Esophagus squamous epithelium (tissue), 5 donors: ENCODE results near the gene CLEC4A. TPM values are rescaled to one million over a fixed set of nuclear protein-coding genes. Genes with fewer than 3 reads are reported as not detected.
A peak's percentile ranks its signal among the peaks of the same experiment; 100 is the strongest.
"Not testable (repeated sequence)": the region's sequence is repeated elsewhere in the genome, so short reads cannot be mapped to it uniquely, and the experiment has no call there.

Experiments
- DNase-seq: peaks from one replicate; lab custom pipeline; 2025; lab: John Stamatoyannopoulos, UW
- H3K27ac ChIP-seq, 4 donors: fragments of 200-600 bp; sonication (generic); one replicate each; pipeline ENCODE4 v1.5.1; 2016 to 2019; ENCODE audit warnings: mild to moderate bottlenecking in 1 of 4
- H3K27me3 ChIP-seq, 4 donors: fragments of 200-600 bp; sonication (generic); 1 replicate in 3 of 4; 2 replicates in 1 of 4; pipeline versions ENCODE4 v1.5.1 to v1.6.0; 2017 to 2021; ENCODE audit warnings: antibody characterized with exemption in 1 of 4
- H3K36me3 ChIP-seq, 3 donors: fragments of 200-600 bp; sonication (generic); one replicate each; pipeline ENCODE4 v1.5.1; 2016 to 2019
- H3K4me1 ChIP-seq, 3 donors: fragments of 200-600 bp; sonication (generic); one replicate each; pipeline ENCODE4 v1.5.1; 2017 to 2019
- H3K4me3 ChIP-seq, 4 donors: fragments of 200-600 bp; sonication (generic); 1 replicate in 3 of 4; 2 replicates in 1 of 4; pipeline ENCODE4 v1.5.1; 2016 to 2019; ENCODE audit warnings: mild to moderate bottlenecking in 2 of 4, moderate library complexity in 1 of 4
- H3K9me3 ChIP-seq, 3 donors: fragments of 200-600 bp; sonication (generic); one replicate each; pipeline ENCODE4 v1.5.1; 2016 to 2019
- CTCF ChIP-seq, 6 experiments: fragments of 450-650 bp in 4 of 6; fragments of 200-600 bp in 2 of 6; sonication (generic) in 2 of 6; IDR thresholded peaks; one replicate each; pipeline ENCODE4 v1.5.1; 2016 to 2019; ENCODE audit warnings: antibody characterized with exemption in 6 of 6, mild to moderate bottlenecking in 4 of 6, moderate library complexity in 4 of 6
- POLR2A ChIP-seq, 4 donors: fragments of 450-650 bp; IDR thresholded peaks; one replicate each; pipeline ENCODE4 v1.6.1; 2017; ENCODE audit warnings: antibody characterized with exemption in 4 of 4, mild to moderate bottlenecking in 4 of 4, moderate library complexity in 3 of 4
- WGBS, 2 donors: methylation state at CpG; one replicate each; pipeline ENCODE4 v1.1.5; 2018; 5-methylcytosine and 5-hydroxymethylcytosine counted together
- intact Hi-C: fragments of 100-400 bp; cut with DNase I; formaldehyde crosslinking; loops from one replicate; pipeline ENCODE4 v1.15.0; 2022
- total RNA-seq, 4 donors: library from RNA; depleted of rRNA; stranded (reverse); fragments of >200 nt; gene quantifications; one replicate each; pipeline ENCODE4 v1.1.0, GENCODE V29; 2016
- donor health status: DM: yes; HTN: yes; CAD: no.

CLEC4A gene
- total RNA-seq, 4 donors from 2014 or later = 0.61 to 2.1 (median 1.6) TPM

- Histone ChIP-seq H3K4me1 (no peaks in the 10 kb centered on the region), H3K36me3 (peaks cover 15 to 90% (median 40%) of the 10 kb centered on the region in 3 donors), H3K4me3 (no peak overlapping the region), H3K9me3 (no peaks in the 10 kb centered on the region), H3K27me3 (no peaks in the 10 kb centered on the region), H3K27ac (no peak overlapping the region)
- WGBS, 2 donors = 89 to 92% methylated on average over 2 of the region's 2 CpGs
- DNase-seq = no peak
- no peak for TF ChIP-seq CTCF (IDR thresholded peaks at IDR 0.05)
- TF ChIP-seq POLR2A (IDR thresholded peaks at IDR 0.05) = no peak
- intact Hi-C loops = no loop called here
Measured at GRCh38 chr12:8096281-8096915, 27.0 kb upstream of the CLEC4A start.

- H3K27ac ChIP-seq = no peak overlapping the region
- no peaks in the 10 kb centered on the region for H3K27me3 ChIP-seq
- DNase-seq = no peak
- 92 to 100% methylated on average over 3 of the region's 3 CpGs for WGBS, 2 donors
- H3K36me3 ChIP-seq = peaks cover 6 to 62% (median 22%) of the 10 kb centered on the region in 3 donors
- H3K9me3 ChIP-seq = no peaks in the 10 kb centered on the region
- H3K4me3 ChIP-seq = no peak overlapping the region
- TF ChIP-seq POLR2A (IDR thresholded peaks at IDR 0.05) (no peak), CTCF (IDR thresholded peaks at IDR 0.05) (no peak)
- intact Hi-C loops = no loop called here
- no peaks in the 10 kb centered on the region for H3K4me1 ChIP-seq
Measured at GRCh38 chr12:8099235-8099634, 24.2 kb upstream of the CLEC4A start.

GRCh38 chr12:8108808-8109398, 14.5 kb upstream of the CLEC4A start:
- Histone ChIP-seq H3K27ac (no peak overlapping the region), H3K4me1 (no peaks in the 10 kb centered on the region), H3K4me3 (no peak overlapping the region), H3K36me3 (peaks cover 0 to 20% (median 0%) of the 10 kb centered on the region in 3 donors), H3K27me3 (no peaks in the 10 kb centered on the region), H3K9me3 (no peaks in the 10 kb centered on the region)
- 0% methylated on average over 3 of the region's 3 CpGs for WGBS, 2 donors
- intact Hi-C loops = no loop called here
- TF ChIP-seq CTCF (IDR thresholded peaks at IDR 0.05) (peak; percentile 88 to 97 (median 94)), POLR2A (IDR thresholded peaks at IDR 0.05) (no peak)
- DNase-seq = peak; percentile 7

- H3K4me3 ChIP-seq, intact Hi-C loops, H3K9me3 ChIP-seq, H3K27me3 ChIP-seq, H3K4me1 ChIP-seq, DNase-seq, H3K27ac ChIP-seq, H3K36me3 ChIP-seq: not testable (repeated sequence)
- WGBS, 2 donors = 50 to 86% methylated on average over 2 to 3 of the region's 4 CpGs
Measured at GRCh38 chr12:8113117-8113516, 10.3 kb upstream of the CLEC4A start.

GRCh38 chr12:8120072-8120713, 3.2 kb upstream of the CLEC4A start:
- no peak overlapping the region for H3K27ac ChIP-seq
- 79 to 94% methylated on average over 4 of the region's 4 CpGs for WGBS, 2 donors
- no peak for DNase-seq
- H3K27me3 ChIP-seq = no peaks in the 10 kb centered on the region
- H3K36me3 ChIP-seq = no peaks in the 10 kb centered on the region
- no peaks in the 10 kb centered on the region for H3K4me1 ChIP-seq
- intact Hi-C loops = no loop called here
- H3K9me3 ChIP-seq = no peaks in the 10 kb centered on the region
- no peak overlapping the region for H3K4me3 ChIP-seq
- TF ChIP-seq CTCF (IDR thresholded peaks at IDR 0.05) = no peak
- no peak for TF ChIP-seq POLR2A (IDR thresholded peaks at IDR 0.05)
